ENCODE results near the gene SMARCE1. TPM values are rescaled to one million over a fixed set of nuclear protein-coding genes. Genes with fewer than 3 reads are reported as not detected.

Gene SMARCE1
- polyA plus RNA-seq, 2 of the 4 experiments (the other 2 are of a cell fraction) = 109 to 111 TPM

- ATAC-seq = no peak
- WGBS (ENCODE audit: missing lambda C conversion rate) = 72% methylated on average over 5 of the region's 5 CpGs
- Histone ChIP-seq H3K27ac (no peak overlapping the region), H3K4me3 (no peak overlapping the region), H3K4me2 (no peak overlapping the region), H3K4me1 (no peaks in the 10 kb centered on the region), H3K9me3 (no peaks in the 10 kb centered on the region)
- CTCF ChIA-PET = interaction anchor here (0.8 to 1.3 kb wide), 2 partner anchors 13 to 862 kb away, joined by 3 read pairs; no protein-coding TSS in a partner anchor
- TF ChIP-seq NFE2L2 (conservative IDR thresholded peaks at IDR 0.05; ENCODE audit: low read length) (no peak), HOXB13 (CRISPR knock-in tag; IDR thresholded peaks at IDR 0.05; ENCODE audit: low read depth) (no peak), RCOR1 (IDR thresholded peaks at IDR 0.05; ENCODE audit: low read depth, low read length) (no peak), KDM1A (IDR thresholded peaks at IDR 0.05; ENCODE audit: low read depth) (no peak), SMC3 (IDR thresholded peaks at IDR 0.05) (no peak), EP300 (IDR thresholded peaks at IDR 0.05) (no peak), ZFP36 (IDR thresholded peaks at IDR 0.05; ENCODE audit: borderline replicate concordance, partially characterized antibody) (no peak), ZC3H11A (IDR thresholded peaks at IDR 0.05) (no peak), HMGXB4 (CRISPR knock-in tag; IDR thresholded peaks at IDR 0.05; ENCODE audit: borderline replicate concordance) (no peak), CTCF (IDR thresholded peaks at IDR 0.05) (no peak), KDM5A (IDR thresholded peaks at IDR 0.05) (no peak), POLR2AphosphoS2 (conservative IDR thresholded peaks at IDR 0.05; ENCODE audit: low read length) (no peak), RFX5 (IDR thresholded peaks at IDR 0.05) (no peak), CHD2 (IDR thresholded peaks at IDR 0.05; ENCODE audit: low read length, partially characterized antibody) (no peak), CEBPB (IDR thresholded peaks at IDR 0.05) (no peak), CHD4 (IDR thresholded peaks at IDR 0.05; ENCODE audit: borderline replicate concordance) (no peak), RARB (CRISPR knock-in tag; IDR thresholded peaks at IDR 0.05) (no peak), USF2 (IDR thresholded peaks at IDR 0.05) (no peak)
- POLR2A ChIA-PET = no interaction called here
- FAIRE-seq = no peak
- DNase-seq (ENCODE audit: low read depth in 1 of 2, low spot score in 1 of 2) = no peak
These were observed 39.5 kb upstream of the SMARCE1 start for GRCh38 chr17:40687106-40687505.

GRCh38 chr17:40686192-40686591 is 38.6 kb upstream of the SMARCE1 start:
- DNase-seq (ENCODE audit: low read depth in 1 of 2, low spot score in 1 of 2) (no peak), ATAC-seq (no peak), FAIRE-seq (no peak)
- H3K9me3 ChIP-seq = no peaks in the 10 kb centered on the region
- 69% methylated on average over 4 of the region's 4 CpGs for WGBS (ENCODE audit: missing lambda C conversion rate)
- CTCF ChIA-PET = interaction anchor here (1.4 kb wide), 1 partner anchor 9 kb away, joined by 3 read pairs; no protein-coding TSS in a partner anchor
- H3K4me1 ChIP-seq = no peaks in the 10 kb centered on the region
- no peak overlapping the region for H3K4me2 ChIP-seq
- H3K27ac ChIP-seq = no peak overlapping the region
- no peak overlapping the region for H3K4me3 ChIP-seq
- POLR2A ChIA-PET = no interaction called here
- TF ChIP-seq ZSCAN20 (CRISPR knock-in tag; IDR thresholded peaks at IDR 0.05) (no peak), TP53 (CRISPR knock-in tag; IDR thresholded peaks at IDR 0.05) (no peak), HOXB5 (CRISPR knock-in tag; IDR thresholded peaks at IDR 0.05) (no peak), SMC3 (IDR thresholded peaks at IDR 0.05) (no peak), FOXS1 (CRISPR knock-in tag; IDR thresholded peaks at IDR 0.05) (no peak), MAZ (IDR thresholded peaks at IDR 0.05; ENCODE audit: borderline replicate concordance, low read depth, low read length) (no peak), NR3C1 (IDR thresholded peaks at IDR 0.05) (no peak), USF2 (IDR thresholded peaks at IDR 0.05) (no peak), RARB (CRISPR knock-in tag; IDR thresholded peaks at IDR 0.05) (no peak), PHF8 (IDR thresholded peaks at IDR 0.05; ENCODE audit: borderline replicate concordance, low read depth) (no peak), ATOH8 (CRISPR knock-in tag; IDR thresholded peaks at IDR 0.05; ENCODE audit: low read depth) (no peak), ZFP36 (IDR thresholded peaks at IDR 0.05; ENCODE audit: borderline replicate concordance, partially characterized antibody) (no peak), FOSB (CRISPR knock-in tag; IDR thresholded peaks at IDR 0.05) (no peak)
